Measurements from ENCODE around the gene RAP2A. TPM values are rescaled to one million over a fixed set of nuclear protein-coding genes. Genes with fewer than 3 reads are reported as not detected.

RAP2A gene
- total RNA-seq, 4 donors from 2014 or later: 15.8 to 26.9 (median 18.2) TPM

- Histone ChIP-seq H3K27ac (no peak overlapping the region), H3K4me3 (replicated peaks in 1 of 3) (no peak overlapping the region), H3K4me1 (no peaks in the 10 kb centered on the region), H3K27me3 (no peaks in the 10 kb centered on the region), H3K9me3 (no peaks in the 10 kb centered on the region), H3K36me3 (no peaks in the 10 kb centered on the region)
- DNase-seq: no peak
- TF ChIP-seq POLR2A (IDR thresholded peaks at IDR 0.05): no peak
- TF ChIP-seq, protein P1, sequence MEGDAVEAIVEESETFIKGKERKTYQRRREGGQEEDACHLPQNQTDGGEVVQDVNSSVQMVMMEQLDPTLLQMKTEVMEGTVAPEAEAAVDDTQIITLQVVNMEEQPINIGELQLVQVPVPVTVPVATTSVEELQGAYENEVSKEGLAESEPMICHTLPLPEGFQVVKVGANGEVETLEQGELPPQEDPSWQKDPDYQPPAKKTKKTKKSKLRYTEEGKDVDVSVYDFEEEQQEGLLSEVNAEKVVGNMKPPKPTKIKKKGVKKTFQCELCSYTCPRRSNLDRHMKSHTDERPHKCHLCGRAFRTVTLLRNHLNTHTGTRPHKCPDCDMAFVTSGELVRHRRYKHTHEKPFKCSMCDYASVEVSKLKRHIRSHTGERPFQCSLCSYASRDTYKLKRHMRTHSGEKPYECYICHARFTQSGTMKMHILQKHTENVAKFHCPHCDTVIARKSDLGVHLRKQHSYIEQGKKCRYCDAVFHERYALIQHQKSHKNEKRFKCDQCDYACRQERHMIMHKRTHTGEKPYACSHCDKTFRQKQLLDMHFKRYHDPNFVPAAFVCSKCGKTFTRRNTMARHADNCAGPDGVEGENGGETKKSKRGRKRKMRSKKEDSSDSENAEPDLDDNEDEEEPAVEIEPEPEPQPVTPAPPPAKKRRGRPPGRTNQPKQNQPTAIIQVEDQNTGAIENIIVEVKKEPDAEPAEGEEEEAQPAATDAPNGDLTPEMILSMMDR (IDR thresholded peaks at IDR 0.05): no peak
- intact Hi-C loops (cut with DNase I): no loop called here
- WGBS, 2 donors: 79 to 83% methylated on average over 1 of the region's 1 CpG
Measured at GRCh38 chr13:97517967-97518366, 84.0 kb downstream of the RAP2A start.

Small RNAs within 50 kb of the gene (small RNA-seq; reads per million reads assigned to genes)
- not detected for gene AL442067.1

Other genes starting within 250 kb of the RAP2A start
- 10 to 100 TPM; 93.4 to 99.9 (median 98.3) TPM for gene MBNL2, start 211.8 kb upstream of the RAP2A start, total RNA-seq